NCI-H1930 (cell line): ENCODE results near the gene AHSA1.
"Not testable (repeated sequence)": the region's sequence is repeated elsewhere in the genome, so short reads cannot be mapped to it uniquely, and the experiment has no call there.

Source experiments
- DNase-seq, 2 experiments: peaks; one replicate each; lab custom pipeline; 2025; lab: John Stamatoyannopoulos, UW

The AHSA1 gene

DNA sequence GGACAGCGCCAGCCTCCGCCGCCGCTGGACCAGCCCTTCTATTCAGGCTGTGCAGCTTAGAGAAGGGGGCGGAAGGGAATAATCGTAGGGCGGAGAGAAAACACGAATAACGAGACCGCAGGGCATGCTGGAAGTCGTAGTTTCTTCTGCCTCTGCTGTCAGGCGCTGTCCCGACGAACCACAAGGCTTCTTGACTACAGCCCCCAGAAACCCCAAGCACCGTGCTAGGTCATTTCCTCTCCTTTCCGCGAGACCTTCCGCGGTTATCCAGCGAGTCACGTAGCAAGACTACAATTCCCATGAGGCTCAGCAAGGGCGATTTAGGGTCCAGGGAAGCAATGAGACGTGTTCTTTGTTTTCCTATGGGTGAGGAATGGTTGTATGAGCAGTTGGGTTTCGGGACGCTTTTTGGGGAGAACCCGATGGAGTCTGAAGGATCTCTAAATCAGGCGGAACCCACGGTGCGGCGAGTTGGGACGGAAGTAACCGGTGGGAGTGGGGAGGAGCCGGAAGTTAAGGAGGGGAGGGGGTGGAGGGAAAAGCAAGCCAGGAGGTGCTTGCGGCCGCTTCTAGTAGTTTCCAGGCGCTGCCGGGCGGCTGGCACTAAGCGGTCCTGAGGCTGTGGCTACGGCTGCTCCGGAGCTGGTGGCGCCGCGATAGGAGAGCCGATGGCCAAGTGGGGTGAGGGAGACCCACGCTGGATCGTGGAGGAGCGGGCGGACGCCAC, at the start of gene AHSA1, which contains the start of gene VIPAS39:
AHSA1 (plus strand) TSS at position 572 of the 727 bp plus-strand sequence; CDS start at position 669, 97 bp downstream.
VIPAS39 (minus strand) TSS at position 80 of the 727 bp plus-strand sequence. CDS start 3,499 bp downstream, outside the sequence.
- DNase-seq: peak; percentile 96 to 97

DNA sequence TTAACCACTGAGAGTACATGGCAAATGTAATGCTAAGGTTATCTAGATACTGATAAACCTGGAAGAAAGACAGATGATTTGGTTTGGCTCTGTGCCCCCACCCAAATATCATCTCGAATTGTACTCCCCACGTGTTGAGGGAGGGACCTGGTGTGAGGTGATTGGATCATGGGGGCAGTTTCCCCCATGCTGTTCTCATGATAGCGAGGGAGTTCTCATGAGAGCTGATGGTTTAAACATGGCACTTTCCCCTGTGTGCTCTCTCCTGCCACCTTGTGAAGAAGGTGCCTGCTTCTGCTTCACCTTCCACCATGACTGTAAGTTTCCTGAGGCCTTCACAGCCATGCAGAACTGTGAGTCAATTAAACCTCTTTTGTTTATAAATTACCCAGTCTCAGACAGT, 48.8 kb upstream of the AHSA1 start:
- no peak for DNase-seq

DNA sequence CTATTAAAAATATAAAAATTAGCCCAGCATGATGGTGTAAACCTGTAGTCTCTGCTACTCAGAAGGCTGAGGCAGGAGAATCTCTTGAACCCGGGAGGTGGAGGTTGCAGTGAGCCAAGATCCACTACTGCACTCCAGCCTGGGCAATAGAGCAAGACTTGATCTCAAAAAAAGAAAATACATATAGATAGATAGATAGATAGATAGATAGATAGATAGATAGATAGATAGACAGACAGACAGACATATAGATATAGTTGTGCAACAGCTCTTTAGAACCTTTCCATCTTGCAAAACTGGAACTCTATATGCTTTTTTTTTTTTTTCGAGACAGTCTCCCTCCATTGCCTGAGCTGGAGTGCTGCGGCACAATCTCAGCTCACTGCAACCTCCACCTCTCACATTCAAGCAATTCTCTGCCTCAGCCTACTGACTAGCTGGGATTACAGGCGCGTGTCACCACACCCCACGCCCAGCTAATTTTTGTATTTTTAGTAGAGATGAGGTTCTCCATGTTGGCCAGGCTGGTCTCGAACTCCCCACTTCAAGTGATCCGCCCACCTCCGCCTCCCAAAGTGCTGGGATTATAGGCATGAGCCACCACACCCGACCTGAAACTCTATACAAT, 42.4 kb upstream of the AHSA1 start:
- not testable (repeated sequence) for DNase-seq

DNA sequence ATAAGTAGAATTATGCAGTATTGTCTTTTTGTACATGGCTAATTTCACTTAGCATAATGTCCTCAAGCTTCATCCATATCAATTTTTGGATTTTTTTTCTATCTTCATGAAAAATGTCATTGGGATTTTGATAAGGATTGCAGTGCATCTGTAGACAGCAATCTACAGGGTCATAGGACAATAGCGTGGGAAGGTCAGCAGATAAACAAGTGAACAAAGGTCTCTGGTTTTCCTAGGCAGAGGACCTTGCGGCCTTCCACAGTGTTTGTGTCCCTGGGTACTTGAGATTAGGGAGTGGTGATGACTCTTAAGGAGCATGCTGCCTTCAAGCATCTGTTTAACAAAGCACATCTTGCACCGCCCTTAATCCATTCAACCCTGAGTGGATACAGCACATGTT, 41.8 kb upstream of the AHSA1 start:
- not testable (repeated sequence) for DNase-seq

DNA sequence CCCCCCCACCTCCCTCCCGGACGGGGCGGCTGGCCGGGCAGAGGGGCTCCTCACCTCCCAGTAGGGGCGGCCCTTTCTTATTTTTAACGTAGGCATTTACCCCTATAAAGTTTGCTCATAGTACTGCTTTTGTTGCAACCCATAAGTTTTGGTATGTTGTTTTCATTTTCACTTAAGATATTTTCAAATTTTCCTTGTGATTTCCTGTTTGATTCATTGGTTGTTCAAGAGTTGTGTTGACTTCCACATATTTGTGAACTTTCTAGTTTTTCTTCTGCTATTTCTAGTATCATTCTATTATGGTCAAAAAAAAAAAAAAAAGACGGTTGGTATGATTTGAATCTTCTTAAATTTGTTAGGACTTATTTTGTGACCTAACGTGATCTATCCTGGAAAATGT, 41.1 kb upstream of the AHSA1 start:
- DNase-seq: no peak

DNA sequence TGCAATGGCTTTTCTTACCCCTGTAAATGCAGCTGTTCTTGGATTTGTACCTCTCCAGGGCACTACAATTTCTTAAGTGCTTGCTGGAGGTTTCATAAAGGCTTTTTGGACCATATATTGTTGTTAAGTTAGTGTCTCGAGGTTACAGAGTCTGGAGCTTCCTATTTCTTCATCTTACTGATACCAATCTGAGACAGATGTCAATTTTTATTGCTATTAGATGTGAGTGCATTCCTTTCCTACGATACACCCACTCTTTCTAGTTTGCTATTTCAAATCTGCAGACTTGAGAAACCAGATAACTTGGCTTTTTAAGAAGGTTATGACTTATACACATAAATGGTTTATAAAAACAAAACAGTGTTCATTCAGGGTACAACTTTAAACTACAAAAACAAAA, 36.7 kb upstream of the AHSA1 start:
- DNase-seq: no peak

DNA sequence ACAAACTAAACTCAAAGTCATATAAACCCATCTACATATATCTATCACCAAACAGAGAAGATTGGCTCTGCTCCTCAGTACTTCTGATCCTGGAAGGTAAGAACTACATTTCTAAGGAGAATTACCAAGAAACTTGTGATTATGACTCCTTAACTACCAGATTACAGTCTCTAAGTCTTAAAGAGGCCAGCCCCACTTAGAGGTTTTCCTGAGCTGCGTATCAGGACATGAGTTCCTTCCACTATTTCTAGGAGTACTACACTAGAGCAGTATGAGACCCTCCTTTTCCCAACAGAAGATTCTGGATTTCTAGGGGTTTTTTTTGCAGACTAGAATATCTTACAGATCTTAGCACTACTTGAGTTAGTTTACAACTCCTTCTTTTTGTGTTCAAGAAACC, 34.5 kb upstream of the AHSA1 start, which contains the start of gene NOXRED1:
NOXRED1 (minus strand) TSS at position 101 of the 400 bp plus-strand sequence. CDS start 634 bp downstream, outside the sequence.
- DNase-seq: no peak

DNA sequence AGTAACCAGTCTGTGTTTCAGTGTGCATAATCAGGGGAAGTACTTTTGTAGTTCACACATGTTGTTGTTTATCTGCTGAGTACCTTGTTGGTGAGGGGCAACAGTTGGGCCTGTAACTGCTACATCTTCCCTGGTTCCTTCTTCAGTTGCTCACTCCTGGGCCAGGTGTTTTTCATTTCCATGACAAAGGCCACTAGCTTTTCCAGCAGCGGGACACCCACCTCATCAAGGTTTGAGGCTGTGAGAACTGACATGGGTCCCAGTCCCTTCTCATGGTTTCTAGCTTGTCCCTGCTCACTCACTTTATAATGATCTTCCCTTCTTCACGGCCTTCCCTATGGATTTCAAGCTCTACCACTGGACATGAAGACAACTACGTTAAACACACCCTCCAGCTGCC, 33.0 kb upstream of the AHSA1 start:
- no peak for DNase-seq

DNA sequence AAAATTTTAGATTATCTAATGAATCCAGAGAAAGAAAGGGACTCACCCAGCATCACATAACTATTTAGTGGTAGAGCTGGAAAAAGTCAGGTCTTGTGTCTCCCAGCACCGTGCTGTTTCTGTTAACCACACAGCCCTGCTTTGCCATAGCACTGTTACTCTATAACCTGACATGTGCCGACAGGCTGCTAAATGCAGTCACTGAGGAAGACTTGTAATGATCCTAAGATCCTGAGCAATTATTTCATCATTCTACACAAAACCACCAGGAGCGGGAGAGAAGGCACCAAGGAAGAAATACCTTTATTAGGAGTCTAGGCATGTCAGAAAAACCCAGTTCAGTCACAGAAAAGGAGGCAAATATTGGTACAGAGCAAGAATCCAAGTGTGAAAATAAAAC, 31.5 kb upstream of the AHSA1 start:
- DNase-seq: no peak

DNA sequence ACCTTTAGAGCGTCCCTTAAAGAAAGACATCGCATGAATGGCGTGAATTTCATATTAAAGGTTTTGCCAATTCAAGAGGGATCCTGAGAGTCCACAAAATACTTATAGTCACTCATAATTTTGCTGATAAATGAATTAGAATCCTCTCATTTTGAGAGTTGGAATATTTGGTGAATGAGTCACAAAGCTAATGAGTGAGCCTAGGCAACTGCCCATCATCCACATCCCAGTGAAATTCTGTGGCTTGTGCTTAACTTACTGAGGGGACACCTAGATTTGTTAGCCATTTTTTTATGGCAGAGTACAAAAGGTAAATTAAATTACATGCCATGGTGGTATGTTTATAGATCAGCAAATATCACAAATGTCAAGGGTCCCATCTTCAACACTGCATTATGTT, 21.9 kb upstream of the AHSA1 start:
- no peak for DNase-seq

DNA sequence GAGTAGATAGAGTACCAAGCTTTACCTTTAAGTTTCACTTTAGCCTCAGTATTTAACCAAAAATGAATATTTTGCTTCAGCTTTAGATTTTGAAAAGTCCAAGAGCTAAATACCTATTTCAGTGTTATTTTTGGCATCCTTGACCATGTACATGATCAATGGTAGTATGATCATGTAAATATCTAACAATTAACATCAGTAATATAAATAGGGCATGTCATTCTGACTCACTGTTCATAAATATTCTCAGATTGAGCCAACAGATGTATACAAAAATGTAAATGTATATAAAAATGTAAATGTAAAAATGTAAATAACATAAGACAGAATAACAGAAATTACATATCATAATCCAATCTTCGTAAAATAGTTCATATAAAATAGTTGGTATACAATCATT, 19.3 kb upstream of the AHSA1 start:
- DNase-seq: no peak

DNA sequence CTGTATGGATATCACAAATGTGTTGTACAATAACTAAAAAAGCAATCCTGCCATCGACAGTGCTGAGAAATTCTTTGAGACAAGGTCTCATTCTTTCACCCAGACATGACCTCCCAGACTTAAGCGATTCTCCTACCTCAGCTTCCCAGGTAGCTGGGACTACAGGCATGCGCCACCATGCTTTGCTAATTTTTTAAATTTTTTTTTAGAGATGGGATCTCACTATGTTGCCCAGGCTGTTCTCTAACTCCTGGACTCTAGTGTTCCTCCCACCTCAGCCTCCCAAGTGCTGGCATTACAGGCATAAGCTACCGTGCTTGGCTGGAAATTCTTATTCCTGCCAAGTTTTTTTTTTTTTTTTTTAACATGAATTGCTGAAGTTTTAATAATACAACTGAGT, 18.0 kb upstream of the AHSA1 start:
- DNase-seq: no peak

DNA sequence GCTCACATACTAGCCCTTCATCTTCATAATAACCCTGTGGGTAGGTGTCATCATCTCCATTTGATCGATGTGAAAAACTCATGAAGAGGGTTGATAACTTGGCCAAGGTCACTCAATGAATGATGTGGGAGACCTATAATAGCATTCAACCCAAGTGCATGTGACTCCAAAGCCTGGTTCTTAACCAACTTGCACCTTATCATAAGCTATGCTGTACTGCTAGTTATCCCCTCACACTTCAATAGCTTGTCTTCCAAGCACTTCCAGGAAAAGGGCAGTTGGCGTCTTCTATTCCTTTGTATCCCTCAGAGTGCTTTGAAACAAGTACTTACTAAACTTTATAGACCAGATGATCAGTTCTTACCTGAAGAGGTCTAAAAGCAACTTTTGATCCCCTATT, 15.7 kb upstream of the AHSA1 start:
- no peak for DNase-seq

DNA sequence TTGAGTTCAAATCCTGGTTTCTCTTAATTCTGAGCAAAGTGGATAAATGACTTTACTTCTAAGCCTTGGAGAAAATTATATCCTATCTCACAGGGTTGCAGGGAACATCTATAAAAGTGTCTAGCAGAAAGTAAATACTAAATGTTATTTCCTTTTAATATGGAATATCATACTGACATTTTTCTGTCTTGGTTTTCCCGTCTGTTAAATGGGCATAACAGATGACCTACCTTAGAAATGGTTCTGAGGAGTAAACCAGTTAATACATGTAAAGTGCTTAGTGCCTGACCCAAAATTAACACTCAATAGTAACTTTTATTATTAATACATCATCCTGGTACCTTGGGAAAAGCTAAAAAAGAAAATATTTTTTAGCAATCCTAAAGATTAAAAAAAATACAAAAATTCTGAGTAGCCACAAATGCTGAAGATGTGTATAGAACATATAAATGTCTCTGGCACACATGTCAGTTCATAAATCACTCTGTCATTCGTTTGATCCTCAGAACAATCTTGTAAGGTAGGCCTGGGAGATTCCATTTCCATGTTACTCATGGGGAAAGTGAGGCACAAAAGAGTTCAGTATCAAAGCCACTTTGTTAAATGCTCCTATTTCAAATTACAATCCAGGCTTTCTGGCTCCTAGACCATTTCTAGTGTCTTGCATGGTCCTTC, 1.8 kb upstream of the AHSA1 start:
- DNase-seq: no peak

DNA sequence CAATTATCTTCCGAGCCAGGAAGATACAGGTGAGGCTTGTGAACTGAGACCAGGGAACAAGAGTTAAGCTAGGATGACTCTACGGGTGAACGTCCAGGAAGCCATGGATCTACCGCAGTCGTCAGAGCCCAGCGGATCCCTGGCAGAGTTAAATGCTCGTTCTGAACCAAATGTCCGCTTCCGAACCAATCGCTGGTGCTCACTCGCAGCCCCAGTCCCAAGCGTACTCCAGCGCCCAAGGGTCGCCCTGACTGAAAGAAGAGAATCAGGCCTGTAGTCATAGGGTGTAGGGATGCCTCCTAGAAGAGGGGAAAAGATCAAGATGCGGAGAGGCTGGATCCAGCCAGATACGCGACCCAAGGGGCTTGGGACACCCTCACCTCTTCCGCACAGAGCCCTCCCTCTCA, 775 bp upstream of the AHSA1 start:
- no peak for DNase-seq

DNA sequence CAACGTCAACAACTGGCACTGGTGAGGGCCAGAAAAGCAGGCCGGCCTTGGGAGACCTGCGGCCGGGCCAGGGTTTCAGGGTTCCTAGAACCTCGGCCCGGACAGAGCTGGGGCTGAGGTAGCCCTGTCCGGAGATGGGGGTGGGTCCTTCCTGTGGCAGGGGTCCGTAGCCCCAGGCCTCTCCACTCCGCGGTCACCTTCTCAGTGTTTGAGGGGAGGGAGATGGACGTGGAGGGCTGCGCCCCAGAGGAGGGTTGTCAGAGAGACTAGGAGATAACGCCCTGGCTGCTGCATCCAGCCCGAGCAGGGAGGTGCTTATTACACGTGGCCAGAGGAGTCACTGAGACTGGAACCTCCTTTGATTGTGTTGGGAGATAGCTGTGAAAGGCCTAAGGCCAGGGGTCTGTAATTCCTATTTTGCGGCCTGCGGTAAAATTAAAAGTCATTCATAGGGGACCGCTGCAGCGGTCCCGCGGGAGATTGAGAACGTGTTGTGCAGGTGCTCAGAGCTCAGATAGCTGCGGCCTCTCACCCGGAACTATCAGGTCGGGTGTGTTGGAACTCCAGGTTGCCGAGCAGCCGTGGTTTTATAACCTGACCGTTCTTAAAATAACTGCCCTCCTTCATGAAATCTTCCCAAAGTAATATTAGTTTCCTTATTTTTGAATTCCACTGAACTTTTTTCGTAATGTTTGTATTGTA, 507 bp downstream of the AHSA1 start:
- DNase-seq: no peak

DNA sequence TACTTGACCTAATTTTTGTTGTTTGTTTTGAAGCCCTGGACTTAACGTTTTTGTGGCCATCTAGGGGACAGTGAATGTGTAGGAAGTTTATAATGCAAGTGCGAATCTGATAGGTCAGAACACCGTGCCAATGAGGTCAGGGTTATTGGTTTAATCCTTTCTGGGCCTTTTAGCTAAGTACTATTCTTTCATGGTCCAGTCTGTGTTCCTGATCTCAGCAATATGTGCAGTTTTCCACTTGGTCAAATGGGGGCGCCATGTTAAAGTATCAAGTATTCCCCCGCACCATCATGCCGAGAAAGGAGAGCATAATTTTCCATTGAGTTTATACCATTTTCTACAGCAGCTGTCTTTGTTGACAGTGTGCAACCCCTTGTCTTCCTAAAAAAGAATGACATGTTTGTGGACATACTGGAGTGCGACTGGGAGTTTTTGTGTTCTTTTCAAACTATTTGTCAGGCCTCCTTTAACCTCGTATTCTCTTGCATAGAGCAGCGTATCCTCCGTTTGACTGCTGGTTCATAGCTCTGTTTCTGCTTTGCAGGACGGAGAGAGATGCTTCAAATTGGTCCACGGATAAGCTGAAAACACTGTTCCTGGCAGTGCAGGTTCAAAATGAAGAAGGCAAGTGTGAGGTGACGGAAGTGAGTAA, 1.3 kb downstream of the AHSA1 start:
- peak; percentile 28 to 52 for DNase-seq

DNA sequence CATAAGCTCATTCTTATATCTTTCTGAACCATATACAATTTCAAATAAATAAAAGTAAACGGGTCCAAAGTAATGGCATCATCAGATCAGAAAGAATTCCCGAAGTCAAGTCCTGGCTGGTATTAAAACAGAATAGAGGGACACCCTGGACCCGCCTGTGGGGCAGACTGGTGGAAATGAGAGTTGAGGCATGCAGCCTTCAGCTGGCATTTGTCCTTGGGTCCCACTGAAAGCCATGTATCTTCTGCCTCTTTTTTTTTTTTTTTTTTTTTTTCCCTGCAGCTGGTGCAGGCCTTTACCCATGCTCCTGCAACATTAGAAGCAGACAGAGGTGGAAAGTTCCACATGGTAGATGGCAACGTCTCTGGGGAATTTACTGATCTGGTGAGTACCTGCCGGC, 9.9 kb downstream of the AHSA1 start:
- no peak for DNase-seq

DNA sequence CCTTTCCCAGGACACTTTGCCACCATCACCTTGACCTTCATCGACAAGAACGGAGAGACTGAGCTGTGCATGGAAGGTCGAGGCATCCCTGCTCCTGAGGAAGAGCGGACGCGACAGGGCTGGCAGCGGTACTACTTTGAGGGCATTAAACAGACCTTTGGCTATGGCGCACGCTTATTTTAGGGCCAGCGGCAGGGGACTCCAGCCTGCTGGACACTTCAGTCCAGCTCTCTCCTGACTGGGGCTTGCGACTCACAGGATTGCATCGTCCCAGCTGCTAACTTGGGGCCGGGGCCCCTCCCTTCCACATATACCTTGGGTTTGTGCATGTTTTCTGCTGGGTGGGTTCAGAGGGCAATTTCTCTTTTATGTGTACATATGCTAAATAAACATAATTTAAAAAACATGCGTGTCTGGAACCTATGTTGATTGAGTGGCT, 11.2 kb downstream of the AHSA1 start:
- DNase-seq: no peak

DNA sequence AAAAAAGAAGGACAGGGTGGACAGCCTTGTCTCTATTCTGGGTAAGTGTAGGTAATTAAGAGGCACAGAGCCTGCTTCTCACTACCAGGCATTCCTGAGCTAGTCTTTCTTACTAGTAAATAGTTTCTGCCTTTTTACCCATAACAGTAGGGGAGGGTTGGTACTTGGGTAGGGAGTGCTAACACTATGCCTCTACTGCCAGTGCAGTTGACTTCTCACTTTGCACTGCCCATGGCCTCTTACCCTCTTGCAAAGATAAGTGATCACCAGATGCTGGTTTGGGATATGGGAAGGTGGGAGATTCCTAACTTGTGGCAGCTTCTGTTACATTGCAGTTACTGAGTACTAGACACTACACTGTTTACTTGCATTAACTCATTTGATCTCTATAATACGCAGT, 11.6 kb downstream of the AHSA1 start:
- no peak for DNase-seq

DNA sequence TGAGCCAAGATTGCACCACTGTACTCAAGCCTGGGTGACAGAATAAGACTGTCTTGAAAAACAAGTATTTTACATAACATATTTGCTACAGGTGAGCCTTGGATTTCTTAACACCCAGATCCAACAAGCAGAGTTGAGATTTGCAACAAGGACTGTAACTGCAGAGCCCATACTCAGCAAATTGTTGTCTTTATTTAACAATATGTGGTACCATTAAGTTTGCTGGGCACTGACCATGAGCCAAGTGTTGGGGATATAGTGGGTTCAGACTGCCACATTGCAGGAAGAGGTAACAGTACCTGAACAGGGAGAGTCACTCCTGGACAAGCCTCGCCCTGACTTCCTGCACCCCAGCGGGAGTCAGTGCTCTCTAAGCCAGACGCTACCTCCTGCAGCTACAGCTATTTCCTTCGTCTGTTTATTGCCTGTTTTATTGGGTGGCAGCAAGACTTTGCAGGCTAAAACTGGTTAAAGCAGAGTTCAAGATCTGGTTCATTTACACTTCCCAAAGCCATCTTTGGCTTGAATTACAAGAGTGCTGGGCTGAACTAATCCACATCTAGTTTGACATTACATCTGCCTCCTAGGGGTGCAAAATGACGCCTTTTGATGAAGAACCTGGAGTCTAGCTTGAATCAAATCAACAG, 12.5 kb downstream of the AHSA1 start:
- no peak for DNase-seq
